H1 (cell line): ENCODE data around the gene LCOR.

Experiments
- CHD7 ChIP-seq: fragments of 300-600 bp; sonication (generic); IDR thresholded peaks from 2 replicates; pipeline ENCODE4 v1.7.1; 2012; ENCODE audit warnings: low read length, moderate library complexity, mild to moderate bottlenecking, inconsistent platforms; ENCODE audit not compliant: insufficient replicate concordance
- CTCF ChIP-seq, 3 experiments: IDR thresholded peaks; 1 replicate in 2 of 3; 2 replicates in 1 of 3; pipeline versions ENCODE4 v1.5.1 to v1.6.1; 2011; ENCODE audit warnings: low read length in 3 of 3, mild to moderate bottlenecking in 3 of 3, inconsistent platforms in 2 of 3, low read depth in 1 of 3, moderate library complexity in 1 of 3; ENCODE audit not compliant: insufficient read depth in 1 of 3; ENCODE audit errors: control extremely low read depth in 1 of 3
- MAFK ChIP-seq: IDR thresholded peaks from 2 replicates; pipeline ENCODE4 v1.6.1; 2012; ENCODE audit warnings: low read depth, mild to moderate bottlenecking, improper control_type of control experiment, low read length
- POLR2A ChIP-seq, 2 experiments: IDR thresholded peaks; 1 replicate in 1 of 2; 2 replicates in 1 of 2; pipeline ENCODE4 v1.6.1; 2011; ENCODE audit warnings: low read depth in 2 of 2, low read length in 2 of 2, mild to moderate bottlenecking in 2 of 2; ENCODE audit errors: control extremely low read depth in 1 of 2
- RAD21 ChIP-seq, 2 experiments: IDR thresholded peaks in 1 of 2; conservative IDR thresholded peaks in 1 of 2; 2 replicates each; pipeline ENCODE4 v1.6.1; 2011; ENCODE audit warnings: low read depth in 2 of 2, low read length in 2 of 2, improper control_type of control experiment in 1 of 2, inconsistent platforms in 1 of 2, mild to moderate bottlenecking in 1 of 2, moderate library complexity in 1 of 2
- SP1 ChIP-seq: IDR thresholded peaks from 2 replicates; pipeline ENCODE4 v1.6.1; 2011; ENCODE audit warnings: low read depth, low read length
- TAF1 ChIP-seq: IDR thresholded peaks from 2 replicates; pipeline ENCODE4 v1.6.1; 2011; ENCODE audit warnings: mild to moderate bottlenecking, low read depth, low read length
- YY1 ChIP-seq: IDR thresholded peaks from 2 replicates; pipeline ENCODE4 v1.6.1; 2011; ENCODE audit warnings: low read depth, mild to moderate bottlenecking, low read length
- ZNF274 ChIP-seq: IDR thresholded peaks from 2 replicates; pipeline ENCODE4 v1.7.0; 2012; ENCODE audit warnings: low read length, borderline replicate concordance; ENCODE audit errors: extremely low read depth

- no peak for TF ChIP-seq MAFK
- no peak for TF ChIP-seq CTCF (IDR thresholded peaks at IDR 0.05; ENCODE audit: control extremely low read depth in 1 of 3, insufficient read depth in 1 of 3, low read depth in 1 of 3, low read length in 3 of 3)
- TF ChIP-seq TAF1 = no peak
- no peak for TF ChIP-seq SP1
- no peak for TF ChIP-seq RAD21 (IDR thresholded peaks at IDR 0.05 in 1 of 2, conservative IDR thresholded peaks at IDR 0.05 in 1 of 2; ENCODE audit: low read depth in 2 of 2, low read length in 2 of 2)
- TF ChIP-seq YY1 = no peak
- TF ChIP-seq POLR2A (IDR thresholded peaks at IDR 0.05; ENCODE audit: control extremely low read depth in 1 of 2, low read depth in 2 of 2, low read length in 2 of 2) = no peak
- TF ChIP-seq ZNF274 = no peak
- TF ChIP-seq CHD7 = no peak
Observed at GRCh38 chr10:96917628-96918027, 85.5 kb downstream of the LCOR start.
